ENCODE measurements around the gene SNCB.
A peak's percentile ranks its signal among the peaks of the same experiment; 100 is the strongest.

SNCB gene

DNA sequence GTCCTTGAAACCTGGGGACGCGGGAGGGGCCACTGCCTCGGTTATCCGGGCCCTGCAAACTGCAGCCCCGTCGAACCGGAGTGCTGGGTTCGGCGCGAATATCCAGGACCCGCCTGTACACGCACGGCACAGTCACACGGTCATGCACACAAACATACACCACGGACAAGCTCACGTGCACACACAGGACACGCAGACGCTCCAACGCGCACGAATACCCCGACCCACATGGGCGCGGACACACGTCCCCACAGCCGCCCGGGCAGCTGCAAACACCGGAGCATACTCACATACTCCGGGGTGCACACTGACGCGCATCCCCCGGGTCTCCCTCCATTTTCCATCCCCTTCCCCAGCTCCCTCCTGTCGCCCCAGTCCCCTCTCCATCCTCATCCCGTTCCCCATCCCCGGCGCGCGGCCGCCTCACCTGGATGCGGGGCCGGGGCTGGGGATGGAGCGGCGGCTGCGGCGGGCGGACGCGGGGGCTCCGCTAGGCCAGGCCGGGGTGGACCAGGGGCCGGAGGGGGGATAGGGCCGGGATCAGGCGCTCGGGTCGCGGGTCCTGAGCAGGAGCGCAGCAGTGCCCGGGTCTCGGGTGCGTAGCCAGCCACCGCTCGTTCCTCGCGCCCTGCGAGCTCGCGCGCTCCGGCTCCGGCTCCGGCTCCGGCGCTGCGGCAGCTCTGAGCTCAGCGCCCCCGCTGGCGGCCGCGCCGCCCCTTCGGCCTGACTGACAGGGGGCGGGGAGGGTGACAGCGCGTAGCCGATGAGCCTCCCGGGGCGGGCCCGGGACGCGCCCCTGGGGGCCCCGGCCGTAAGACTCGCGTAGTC is at the start of gene SNCB, which contains the start of gene EIF4E1B:
Gene SNCB (minus strand): TSS at position 682 of the 828 bp plus-strand sequence. CDS start 880 bp downstream, outside the sequence.
Gene EIF4E1B (plus strand): TSS at position 823 of the 828 bp plus-strand sequence. CDS start 12,113 bp downstream, outside the sequence.
- H3K27me3 ChIP-seq (ENCODE audit: insufficient read depth, low read length), result peaks cover 81% of the 10 kb centered on the region
- H3K9me3 ChIP-seq (ENCODE audit: low read length), result no peaks in the 10 kb centered on the region
- peak within 1 kb of the TSS; percentile 41 for H2AFZ ChIP-seq (ENCODE audit: low read depth, low read length)
- no peaks in the 10 kb centered on the region for H3K36me3 ChIP-seq (ENCODE audit: insufficient read depth, low read length)
- peak within 1 kb of the TSS; percentile 31 for H3K4me3 ChIP-seq (ENCODE audit: low read length)
- H3K4me1 ChIP-seq (ENCODE audit: insufficient read depth, low read length), result peaks cover 19% of the 10 kb centered on the region

DNA sequence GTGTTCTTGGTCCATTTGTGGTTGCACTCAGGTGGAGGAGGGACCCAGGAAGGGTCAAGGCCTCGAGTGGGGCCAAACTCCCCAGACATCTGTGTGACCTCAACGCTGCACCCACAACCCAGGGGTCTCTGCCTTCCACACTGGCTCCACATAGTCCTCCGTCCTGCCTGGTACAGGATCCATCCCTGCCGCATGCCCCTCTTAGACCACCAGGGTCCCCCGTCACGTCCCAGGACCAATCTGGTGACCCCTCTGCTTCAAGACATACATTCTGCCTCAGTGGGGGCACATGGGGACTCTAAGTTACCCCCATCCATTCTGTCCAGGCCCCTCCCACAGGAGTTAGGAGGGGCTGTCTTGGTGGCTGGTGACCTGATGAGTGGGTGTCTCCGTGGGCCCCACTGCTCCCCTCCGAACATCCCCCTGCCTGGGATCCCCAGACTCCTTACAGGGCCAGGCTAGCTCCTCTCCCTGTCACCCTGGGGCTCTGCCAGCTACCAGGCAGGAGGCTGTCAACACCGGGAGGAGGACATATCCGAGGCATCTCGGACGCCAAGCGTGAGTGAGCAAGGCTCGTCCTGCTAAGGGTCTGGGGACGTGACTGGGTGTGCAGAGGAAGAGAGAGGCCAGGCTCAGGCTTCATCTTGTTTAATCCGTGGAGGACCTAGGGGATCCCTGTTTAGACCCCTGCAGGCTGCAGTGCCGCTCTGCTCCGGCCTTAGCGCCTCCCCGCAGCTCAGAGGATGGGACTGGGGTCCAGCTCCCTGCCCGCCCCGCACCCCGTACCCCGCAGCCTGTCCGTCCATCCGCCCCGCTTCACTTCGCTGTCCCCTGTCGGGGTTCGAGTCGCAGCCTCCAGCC is 49.3 kb upstream of the SNCB start:
- H3K4me3 ChIP-seq (ENCODE audit: low read length), result no peak overlapping the region
- H3K27me3 ChIP-seq (ENCODE audit: insufficient read depth, low read length), result peaks cover 34% of the 10 kb centered on the region

DNA sequence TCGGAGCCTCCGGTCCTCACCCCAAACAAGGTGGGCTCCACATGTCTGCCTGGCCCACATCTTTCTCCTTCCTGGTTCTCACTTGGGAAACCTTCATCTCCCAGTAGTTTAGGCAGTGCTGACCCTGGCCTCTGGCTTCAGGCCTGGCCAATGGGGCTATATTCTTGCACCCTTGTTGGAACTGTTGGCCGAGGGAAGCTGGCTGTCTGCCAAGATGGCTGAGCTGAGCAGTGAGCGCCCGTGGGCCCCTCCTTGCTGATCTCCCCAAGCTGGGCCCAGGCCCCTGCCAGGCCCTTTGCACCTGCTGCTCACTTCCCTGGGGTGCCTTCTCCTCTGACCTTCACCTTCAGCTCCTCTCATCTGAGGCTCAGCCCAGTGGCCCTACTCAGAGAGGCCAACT is 48.2 kb upstream of the SNCB start:
- no peaks in the 10 kb centered on the region for H3K9me3 ChIP-seq (ENCODE audit: low read length)
- peaks cover 32% of the 10 kb centered on the region for H3K27me3 ChIP-seq (ENCODE audit: insufficient read depth, low read length)
- H2AFZ ChIP-seq (ENCODE audit: low read depth, low read length), result no peak overlapping the region
- no peaks in the 10 kb centered on the region for H3K36me3 ChIP-seq (ENCODE audit: insufficient read depth, low read length)
- no peak overlapping the region for H3K4me3 ChIP-seq (ENCODE audit: low read length)
- H3K4me1 ChIP-seq (ENCODE audit: insufficient read depth, low read length), result no peaks in the 10 kb centered on the region

More for the DNA sequence above, 49.3 kb upstream of the SNCB start:
- no peak overlapping the region for H2AFZ ChIP-seq (ENCODE audit: low read depth, low read length)
- no peaks in the 10 kb centered on the region for H3K4me1 ChIP-seq (ENCODE audit: insufficient read depth, low read length)
- no peaks in the 10 kb centered on the region for H3K36me3 ChIP-seq (ENCODE audit: insufficient read depth, low read length)
- H3K9me3 ChIP-seq (ENCODE audit: low read length), result no peaks in the 10 kb centered on the region

DNA sequence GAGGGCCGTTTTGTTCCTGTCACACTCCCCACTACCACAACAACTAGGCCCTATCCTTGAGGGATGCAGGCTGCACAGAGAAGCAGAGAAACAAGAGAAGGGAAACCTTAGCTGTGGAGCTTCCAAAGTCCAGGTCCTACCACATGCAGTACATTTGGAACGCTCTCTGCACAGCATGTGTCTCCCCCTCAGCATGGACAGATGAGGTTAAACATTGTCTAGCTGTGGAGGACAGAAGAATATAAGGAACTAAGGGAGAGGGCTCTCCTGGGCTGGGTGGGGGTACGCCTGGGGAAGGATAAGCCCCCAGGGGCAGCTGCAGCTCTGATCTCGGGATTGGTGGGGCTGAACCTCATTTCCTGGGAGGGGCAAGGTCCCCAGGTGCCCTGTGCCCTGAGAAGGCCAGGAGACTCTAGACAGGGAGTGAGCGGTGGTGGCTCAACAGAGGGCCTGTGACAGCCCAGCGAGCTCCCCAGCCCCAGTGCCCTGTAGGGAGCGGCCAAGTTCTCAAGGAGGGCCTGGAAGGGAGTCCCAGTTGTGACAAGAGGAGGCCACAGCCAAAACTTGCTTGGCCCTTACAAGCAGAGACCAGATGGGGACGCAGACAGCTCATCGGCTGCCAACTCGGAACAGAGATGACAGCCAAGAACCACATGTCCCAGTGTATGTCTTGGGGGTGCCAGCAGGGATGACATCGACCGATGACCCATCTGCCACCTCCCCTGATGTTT is 47.0 kb upstream of the SNCB start:
- H3K27me3 ChIP-seq (ENCODE audit: insufficient read depth, low read length), result peaks cover 28% of the 10 kb centered on the region
- H3K4me1 ChIP-seq (ENCODE audit: insufficient read depth, low read length), result no peaks in the 10 kb centered on the region
- no peak overlapping the region for H3K4me3 ChIP-seq (ENCODE audit: low read length)
- no peaks in the 10 kb centered on the region for H3K36me3 ChIP-seq (ENCODE audit: insufficient read depth, low read length)
- no peak overlapping the region for H2AFZ ChIP-seq (ENCODE audit: low read depth, low read length)
- no peaks in the 10 kb centered on the region for H3K9me3 ChIP-seq (ENCODE audit: low read length)

DNA sequence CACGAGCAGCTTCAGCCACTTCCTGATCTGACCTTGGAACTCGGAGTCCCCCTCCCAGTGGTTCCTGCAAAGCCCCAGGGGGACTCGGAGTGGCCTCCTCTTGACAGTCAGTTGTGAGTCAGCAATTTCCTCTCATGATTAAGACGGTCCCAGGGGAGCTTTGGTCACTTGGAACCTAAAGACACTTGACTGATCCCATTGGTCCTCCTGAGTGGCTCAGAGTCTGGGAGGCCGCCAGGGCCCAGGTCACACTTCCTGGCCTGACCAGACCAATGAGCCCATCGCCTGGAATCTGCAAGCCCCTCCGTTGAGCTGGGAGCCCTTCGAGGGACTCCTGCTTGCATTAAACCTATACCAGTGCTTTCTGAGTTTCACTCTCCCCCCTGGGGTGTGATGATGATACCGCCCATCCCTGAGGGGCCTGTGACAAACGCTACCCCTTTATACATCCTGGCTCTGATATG is 46.1 kb upstream of the SNCB start:
- Histone ChIP-seq H3K4me1 (ENCODE audit: insufficient read depth, low read length) (no peaks in the 10 kb centered on the region), H3K9me3 (ENCODE audit: low read length) (no peaks in the 10 kb centered on the region), H3K36me3 (ENCODE audit: insufficient read depth, low read length) (no peaks in the 10 kb centered on the region), H3K4me3 (ENCODE audit: low read length) (no peak overlapping the region), H2AFZ (ENCODE audit: low read depth, low read length) (no peak overlapping the region), H3K27me3 (ENCODE audit: insufficient read depth, low read length) (peaks cover 26% of the 10 kb centered on the region)

DNA sequence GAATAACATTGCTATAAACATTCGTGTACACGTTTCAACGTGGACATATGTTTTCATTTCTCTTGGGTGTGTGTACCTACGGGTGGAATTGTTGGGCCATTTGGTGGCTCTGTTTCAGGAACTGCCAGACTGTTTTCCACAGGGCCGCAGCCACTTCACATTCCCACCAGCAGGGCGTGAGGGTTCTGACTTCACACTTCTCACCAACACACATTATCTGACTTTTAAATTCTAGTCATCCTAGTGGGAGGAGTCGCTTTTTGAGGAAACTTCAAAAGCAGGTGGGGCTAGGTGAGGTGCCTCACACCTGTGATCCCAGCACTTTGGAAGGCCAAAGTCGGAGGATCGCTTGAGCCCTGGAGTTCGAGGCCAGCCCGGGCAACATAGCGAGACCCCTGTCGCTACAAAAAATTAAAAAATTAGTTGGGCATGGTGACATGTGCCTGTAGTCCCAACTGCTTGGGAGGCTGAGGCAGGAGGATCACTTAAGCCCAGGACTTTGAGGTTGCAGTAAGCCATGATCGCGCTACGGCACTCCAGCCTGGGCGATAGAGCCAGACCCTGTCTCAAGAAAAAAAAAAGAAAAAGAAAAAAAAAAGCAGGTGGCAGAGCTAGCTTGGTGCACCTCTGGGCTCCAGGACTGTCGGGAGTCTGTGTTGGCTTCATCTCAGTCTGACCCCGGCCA is 45.5 kb upstream of the SNCB start:
- H3K4me1 ChIP-seq (ENCODE audit: insufficient read depth, low read length), result no peaks in the 10 kb centered on the region
- no peak overlapping the region for H2AFZ ChIP-seq (ENCODE audit: low read depth, low read length)
- no peak overlapping the region for H3K4me3 ChIP-seq (ENCODE audit: low read length)
- no peaks in the 10 kb centered on the region for H3K36me3 ChIP-seq (ENCODE audit: insufficient read depth, low read length)
- no peaks in the 10 kb centered on the region for H3K9me3 ChIP-seq (ENCODE audit: low read length)
- H3K27me3 ChIP-seq (ENCODE audit: insufficient read depth, low read length), result peaks cover 26% of the 10 kb centered on the region

DNA sequence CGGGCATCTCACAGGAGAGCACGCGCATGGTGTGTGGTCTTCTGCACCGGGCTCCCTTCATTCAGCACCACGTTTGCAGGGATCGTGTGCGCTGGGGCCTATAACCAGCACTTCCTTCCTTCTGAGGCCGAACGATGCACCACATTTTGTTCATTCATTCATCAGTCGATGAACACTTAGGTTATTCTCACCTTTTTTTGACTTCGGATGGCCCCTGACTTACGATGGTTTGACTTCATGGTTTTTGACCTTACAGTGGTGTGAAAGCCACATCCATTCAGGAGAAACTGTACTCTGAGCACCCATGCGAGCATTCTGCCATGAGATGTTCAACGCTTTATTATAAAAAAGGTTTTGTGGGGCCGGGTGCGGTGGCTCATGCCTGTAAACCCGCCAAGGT is 44.5 kb upstream of the SNCB start:
- Histone ChIP-seq H3K36me3 (ENCODE audit: insufficient read depth, low read length) (no peaks in the 10 kb centered on the region), H2AFZ (ENCODE audit: low read depth, low read length) (no peak overlapping the region), H3K4me3 (ENCODE audit: low read length) (no peak overlapping the region), H3K9me3 (ENCODE audit: low read length) (no peaks in the 10 kb centered on the region), H3K4me1 (ENCODE audit: insufficient read depth, low read length) (no peaks in the 10 kb centered on the region), H3K27me3 (ENCODE audit: insufficient read depth, low read length) (peaks cover 27% of the 10 kb centered on the region)

DNA sequence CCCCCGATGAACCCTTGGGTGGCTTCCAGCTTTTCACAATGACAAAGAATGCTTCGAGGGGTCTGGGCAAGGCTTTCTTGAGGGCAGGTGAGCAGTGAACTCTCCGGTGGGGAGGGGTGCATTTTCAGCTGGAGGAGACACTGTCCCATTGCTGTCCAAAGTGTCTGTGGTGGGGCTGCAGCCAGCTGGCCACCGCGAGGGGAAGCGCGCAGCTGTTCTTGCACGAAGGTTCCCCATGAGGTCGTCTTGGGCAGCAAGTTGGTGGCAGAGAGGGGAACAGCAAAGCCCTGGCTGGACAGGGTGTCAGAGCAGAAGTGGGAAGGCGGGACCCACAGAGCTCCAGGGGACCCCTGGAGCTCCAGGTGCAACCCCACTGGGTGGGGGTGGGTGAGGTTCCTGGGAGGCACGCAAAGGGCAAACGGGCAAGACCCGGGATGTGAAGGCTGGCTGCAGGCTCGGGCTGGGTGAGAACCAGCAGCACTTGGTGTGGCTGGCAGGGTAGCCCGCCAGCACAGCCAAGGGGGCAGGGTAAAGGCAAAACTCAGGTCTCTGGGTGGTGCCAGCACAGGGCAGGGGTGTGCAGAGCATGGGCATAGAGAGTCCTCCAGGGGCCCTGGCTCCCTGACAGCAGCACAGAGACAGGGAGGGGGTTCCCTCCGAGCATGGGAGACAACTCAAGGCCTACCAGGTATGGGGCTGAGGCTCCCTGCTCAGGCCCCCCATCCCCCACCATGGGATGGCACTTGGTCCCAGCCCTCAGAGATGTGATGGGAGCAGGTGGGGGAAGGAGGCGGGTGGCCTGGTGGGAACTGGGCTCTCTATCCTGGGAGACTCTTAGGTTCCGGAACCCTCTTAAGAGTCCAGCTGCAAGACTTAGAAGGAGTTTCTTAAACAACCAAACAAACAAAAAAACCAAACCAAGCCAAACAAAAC is 43.6 kb upstream of the SNCB start:
- Histone ChIP-seq H2AFZ (ENCODE audit: low read depth, low read length) (no peak overlapping the region), H3K9me3 (ENCODE audit: low read length) (no peaks in the 10 kb centered on the region), H3K4me3 (ENCODE audit: low read length) (no peak overlapping the region), H3K36me3 (ENCODE audit: insufficient read depth, low read length) (no peaks in the 10 kb centered on the region), H3K4me1 (ENCODE audit: insufficient read depth, low read length) (no peaks in the 10 kb centered on the region), H3K27me3 (ENCODE audit: insufficient read depth, low read length) (peaks cover 28% of the 10 kb centered on the region)

DNA sequence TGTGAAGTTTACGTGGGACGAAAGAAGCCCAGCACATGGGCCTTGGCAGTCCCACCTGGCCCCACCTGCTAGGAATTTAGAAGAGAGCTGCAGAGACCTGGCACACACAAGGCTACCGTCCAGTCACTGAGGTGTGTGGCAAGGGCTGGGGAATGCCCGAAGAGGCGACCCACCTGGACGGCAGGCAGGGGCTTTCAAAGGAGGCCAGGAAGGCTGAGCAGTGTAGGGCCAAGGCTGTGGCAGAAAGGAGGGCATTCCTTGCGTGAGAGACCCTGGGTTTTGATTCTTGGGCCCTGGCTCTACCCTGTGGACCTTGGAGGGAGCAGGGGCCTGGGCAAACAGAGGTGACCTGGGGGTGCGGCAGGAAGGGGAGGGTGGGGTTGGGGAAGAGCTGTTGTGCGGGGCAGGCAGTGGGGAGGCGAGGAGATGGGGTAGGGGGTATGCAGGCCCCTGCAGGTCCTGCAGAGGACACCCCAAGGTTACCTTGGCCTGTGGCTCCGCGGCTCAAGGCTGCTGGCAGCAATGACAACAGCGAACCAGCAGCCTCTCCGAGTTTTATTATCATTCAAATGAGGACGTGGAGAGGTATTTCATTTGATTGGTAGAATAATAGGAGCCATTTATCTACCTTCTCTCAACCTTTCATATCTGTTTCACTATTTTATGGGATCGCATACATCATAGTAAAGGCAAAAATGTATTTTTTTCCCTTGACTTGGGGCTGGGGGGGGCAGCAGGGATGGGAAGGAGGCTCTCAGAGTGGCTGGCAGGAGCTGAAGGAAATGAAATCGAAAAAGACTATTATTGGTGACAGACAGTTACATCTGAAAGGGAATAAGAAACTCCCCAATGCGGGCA is 41.8 kb upstream of the SNCB start:
- Histone ChIP-seq H3K36me3 (ENCODE audit: insufficient read depth, low read length) (no peaks in the 10 kb centered on the region), H3K4me1 (ENCODE audit: insufficient read depth, low read length) (no peaks in the 10 kb centered on the region), H3K9me3 (ENCODE audit: low read length) (no peaks in the 10 kb centered on the region), H2AFZ (ENCODE audit: low read depth, low read length) (no peak overlapping the region), H3K27me3 (ENCODE audit: insufficient read depth, low read length) (peaks cover 17% of the 10 kb centered on the region), H3K4me3 (ENCODE audit: low read length) (no peak overlapping the region)

DNA sequence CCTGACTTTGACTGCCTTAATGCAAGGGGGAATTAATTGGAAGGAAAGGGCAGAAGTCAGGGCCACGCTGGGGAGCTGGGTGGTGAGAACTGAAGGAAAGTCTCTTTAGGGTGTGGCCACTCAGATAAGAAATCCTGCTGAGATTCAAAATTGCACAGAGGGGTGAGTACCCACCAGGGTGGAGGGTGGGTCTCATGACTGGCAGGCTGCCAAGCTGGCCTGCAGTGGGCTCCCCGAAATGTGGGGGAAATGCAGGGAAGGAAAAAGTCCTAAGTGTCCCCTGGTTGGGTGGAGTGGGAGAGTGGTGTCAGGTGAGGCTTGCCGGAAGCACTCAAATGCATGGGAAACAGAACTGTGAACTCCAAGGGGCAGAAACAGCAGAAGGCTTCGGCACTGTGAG is 41.1 kb upstream of the SNCB start:
- peaks cover 10% of the 10 kb centered on the region for H3K27me3 ChIP-seq (ENCODE audit: insufficient read depth, low read length)
- H3K9me3 ChIP-seq (ENCODE audit: low read length), result no peaks in the 10 kb centered on the region

DNA sequence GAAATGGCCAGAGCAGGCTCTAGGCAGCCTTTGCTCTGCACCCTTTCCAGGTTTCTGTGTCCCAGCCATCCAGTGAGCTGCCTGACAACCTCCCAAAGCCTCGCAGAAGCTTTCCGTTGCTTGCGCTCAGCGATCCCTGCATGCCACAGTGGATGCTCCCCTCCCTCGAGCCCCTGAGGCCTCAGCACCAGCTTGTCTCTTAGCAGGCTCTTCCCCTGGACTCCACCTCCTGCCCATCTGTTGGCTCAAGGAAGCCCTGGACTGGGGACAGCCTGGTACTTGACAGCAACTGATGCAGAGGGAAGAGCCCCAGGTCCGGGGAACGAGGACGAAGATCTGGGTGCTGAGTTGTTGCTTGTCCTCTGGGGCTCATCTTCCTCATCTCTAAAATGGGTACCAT is 40.1 kb upstream of the SNCB start:
- Histone ChIP-seq H2AFZ (ENCODE audit: low read depth, low read length) (no peak overlapping the region), H3K4me1 (ENCODE audit: insufficient read depth, low read length) (no peaks in the 10 kb centered on the region), H3K9me3 (ENCODE audit: low read length) (no peaks in the 10 kb centered on the region), H3K27me3 (ENCODE audit: insufficient read depth, low read length) (peaks cover 12% of the 10 kb centered on the region), H3K36me3 (ENCODE audit: insufficient read depth, low read length) (no peaks in the 10 kb centered on the region), H3K4me3 (ENCODE audit: low read length) (no peak overlapping the region)

More for the DNA sequence above, 41.1 kb upstream of the SNCB start:
- Histone ChIP-seq H2AFZ (ENCODE audit: low read depth, low read length) (no peak overlapping the region), H3K4me3 (ENCODE audit: low read length) (no peak overlapping the region), H3K4me1 (ENCODE audit: insufficient read depth, low read length) (no peaks in the 10 kb centered on the region), H3K36me3 (ENCODE audit: insufficient read depth, low read length) (no peaks in the 10 kb centered on the region)

Measured in neuron (in vitro differentiated cells).